Spleen (tissue), 11 donors: ENCODE measurements around the gene ZNF695. TPM values are rescaled to one million over a fixed set of nuclear protein-coding genes. Genes with fewer than 3 reads are reported as not detected.
A peak's percentile ranks its signal among the peaks of the same experiment; 100 is the strongest.

Experiments
- DNase-seq: peaks from one replicate; pipeline ENCODE4 v3.0.0-alpha.2; 2020
- H3K27ac ChIP-seq, 8 donors: fragments of 200-600 bp; sonication (generic) in 7 of 8; 1 replicate in 4 of 8; 2 replicates in 4 of 8; pipeline versions ENCODE4 v1.5.0 to v1.8.0; 2016 to 2021; ENCODE audit warnings: inconsistent platforms in 4 of 8, mild to moderate bottlenecking in 4 of 8, moderate library complexity in 1 of 8
- H3K27me3 ChIP-seq, 7 donors: fragments of 200-600 bp; sonication (generic) in 6 of 7; replicated peaks in 1 of 7; 1 replicate in 4 of 7; 2 replicates in 3 of 7; pipeline versions ENCODE4 v1.5.0 to v1.8.0; 2016 to 2021; ENCODE audit warnings: inconsistent platforms in 3 of 7, mild to moderate bottlenecking in 1 of 7
- H3K36me3 ChIP-seq, 6 donors: fragments of 200-600 bp; sonication (generic) in 5 of 6; 1 replicate in 4 of 6; 2 replicates in 2 of 6; pipeline versions ENCODE4 v1.5.0 to v1.8.0; 2016 to 2021; ENCODE audit warnings: inconsistent platforms in 2 of 6
- H3K4me1 ChIP-seq, 6 donors: fragments of 200-600 bp; sonication (generic) in 5 of 6; 1 replicate in 3 of 6; 2 replicates in 3 of 6; pipeline versions ENCODE4 v1.5.0 to v1.8.0; 2016 to 2021; ENCODE audit warnings: inconsistent platforms in 3 of 6
- H3K4me3 ChIP-seq, 8 donors: fragments of 200-600 bp; sonication (generic) in 7 of 8; 1 replicate in 4 of 8; 2 replicates in 4 of 8; pipeline versions ENCODE4 v1.5.0 to v1.8.0; 2016 to 2021; ENCODE audit warnings: inconsistent platforms in 4 of 8, mild to moderate bottlenecking in 4 of 8, moderate library complexity in 2 of 8
- H3K9me3 ChIP-seq, 8 donors: fragments of 200-600 bp; sonication (generic) in 7 of 8; 1 replicate in 4 of 8; 2 replicates in 4 of 8; pipeline versions ENCODE4 v1.5.0 to v1.8.0; 2016 to 2021; ENCODE audit warnings: inconsistent platforms in 4 of 8
- POLR2A ChIP-seq, 3 donors: fragments of 450-650 bp; IDR thresholded peaks; one replicate each; pipeline ENCODE4 v1.5.1; 2017; ENCODE audit warnings: antibody characterized with exemption in 3 of 3, mild to moderate bottlenecking in 1 of 3
- POLR2AphosphoS5 ChIP-seq, 3 donors: sonication (generic); formaldehyde crosslinking; IDR thresholded peaks; one replicate each; pipeline ENCODE4 v1.5.1; 2017; ENCODE audit warnings: antibody characterized with exemption in 3 of 3
- WGBS, 5 donors: extraction: QIAGEN DNeasy Blood & Tissue Kit in 3 of 5; methylation state at CpG; one replicate each; pipeline versions ENCODE4 v1.1.5 to v1.1.7; 2013 to 2018; 5-methylcytosine and 5-hydroxymethylcytosine counted together
- intact Hi-C: fragments of 100-400 bp; cut with DNase I; formaldehyde crosslinking; loops from one replicate; pipeline ENCODE4 v1.15.0; 2023; ENCODE audit warnings: low total_unique reads
- polyA plus RNA-seq, 3 donors: library from polyadenylated mRNA; stranded (reverse); fragments of 200-250 nt; gene quantifications; one replicate each; pipeline ENCODE4 v1.2.1, GENCODE V29; 2013
- total RNA-seq, 7 donors: library from RNA; depleted of rRNA in 3 of 7; stranded (reverse); fragments of >200 nt in 3 of 7; fragmentation: NEBNext Ultra II Directional in 4 of 7; extraction: Animal tissue kit (Norgen Biotek cat#: 25700) in 4 of 7; gene quantifications; one replicate each; pipeline versions ENCODE4 v1.1.0 to v1.2.1, GENCODE V29; 2016 to 2021
- TF ChIP-seq, protein P1 (sequence below), 11 experiments: fragments of 200-600 bp in 7 of 11; fragments of 450-650 bp in 4 of 11; sonication (generic) in 4 of 11; IDR thresholded peaks in 8 of 11; conservative IDR thresholded peaks in 3 of 11; 1 replicate in 7 of 11; 2 replicates in 4 of 11; pipeline versions ENCODE4 v1.4.0 to v1.8.0; 2016 to 2021; ENCODE audit warnings: antibody characterized with exemption in 11 of 11, inconsistent platforms in 4 of 11, mild to moderate bottlenecking in 1 of 11
- donor health status: healthy with polysubstance abuse.
- donor health status: DM: no; HTN: no; CAD: no; lungs with moderate emphysema.
- donor health status: DM: no; HTN: no; CAD: no.
- donor health status: Bipolar disorder and iron deficiency.
- donor health status: healthy.
- donor health status: DM: no; HTN: no; CAD: no.
- donor health status: DM: yes; HTN: yes; CAD: no.

The ZNF695 gene
- total and polyA plus RNA-seq, 10 donors, result 0.13 to 1.2 (median 0.31) TPM; not detected in 4

- H3K4me3 ChIP-seq, result peak overlapping the region in 1 of 8 donors; percentile 35
- no peaks in the 10 kb centered on the region for H3K36me3 ChIP-seq
- peaks cover 0 to 4% (median 0%) of the 10 kb centered on the region in 6 donors for H3K4me1 ChIP-seq
- DNase-seq, result peak; percentile 81
- intact Hi-C loops, result loop anchor here (10.0 kb wide), 1 partner anchor 66 kb away; no protein-coding TSS in a partner anchor
- peaks cover 0 to 59% (median 37%) of the 10 kb centered on the region in 8 donors for H3K9me3 ChIP-seq
- TF ChIP-seq POLR2A (IDR thresholded peaks at IDR 0.05), result no peak
- TF ChIP-seq, protein P1, sequence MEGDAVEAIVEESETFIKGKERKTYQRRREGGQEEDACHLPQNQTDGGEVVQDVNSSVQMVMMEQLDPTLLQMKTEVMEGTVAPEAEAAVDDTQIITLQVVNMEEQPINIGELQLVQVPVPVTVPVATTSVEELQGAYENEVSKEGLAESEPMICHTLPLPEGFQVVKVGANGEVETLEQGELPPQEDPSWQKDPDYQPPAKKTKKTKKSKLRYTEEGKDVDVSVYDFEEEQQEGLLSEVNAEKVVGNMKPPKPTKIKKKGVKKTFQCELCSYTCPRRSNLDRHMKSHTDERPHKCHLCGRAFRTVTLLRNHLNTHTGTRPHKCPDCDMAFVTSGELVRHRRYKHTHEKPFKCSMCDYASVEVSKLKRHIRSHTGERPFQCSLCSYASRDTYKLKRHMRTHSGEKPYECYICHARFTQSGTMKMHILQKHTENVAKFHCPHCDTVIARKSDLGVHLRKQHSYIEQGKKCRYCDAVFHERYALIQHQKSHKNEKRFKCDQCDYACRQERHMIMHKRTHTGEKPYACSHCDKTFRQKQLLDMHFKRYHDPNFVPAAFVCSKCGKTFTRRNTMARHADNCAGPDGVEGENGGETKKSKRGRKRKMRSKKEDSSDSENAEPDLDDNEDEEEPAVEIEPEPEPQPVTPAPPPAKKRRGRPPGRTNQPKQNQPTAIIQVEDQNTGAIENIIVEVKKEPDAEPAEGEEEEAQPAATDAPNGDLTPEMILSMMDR (IDR thresholded peaks at IDR 0.05 in 8 of 11, conservative IDR thresholded peaks at IDR 0.05 in 3 of 11), result peak; percentile 46 to 92 (median 82)
- 75 to 83% (median 78%) methylated on average over 12 of the region's 12 CpGs for WGBS, 5 donors
- H3K27ac ChIP-seq, result no peak overlapping the region
- H3K27me3 ChIP-seq, result no peaks in the 10 kb centered on the region
Measured at GRCh38 chr1:246971090-246971721, 36.7 kb downstream of the ZNF695 start.

- intact Hi-C loops, result loop anchor here (10.0 kb wide), 1 partner anchor 65 kb away; no protein-coding TSS in a partner anchor
- H3K27ac ChIP-seq, result peak overlapping the region in 5 of 8 donors; percentile 18 to 75 (median 51)
- H3K4me3 ChIP-seq, result no peak overlapping the region
- peaks cover 0 to 4% (median 0%) of the 10 kb centered on the region in 6 donors for H3K4me1 ChIP-seq
- H3K36me3 ChIP-seq, result no peaks in the 10 kb centered on the region
- H3K9me3 ChIP-seq, result peaks cover 0 to 52% (median 35%) of the 10 kb centered on the region in 8 donors
- no peak for DNase-seq
- WGBS, 5 donors, result 66 to 96% (median 79%) methylated on average over 3 of the region's 3 CpGs
- TF ChIP-seq POLR2AphosphoS5 (IDR thresholded peaks at IDR 0.05) (no peak), POLR2A (IDR thresholded peaks at IDR 0.05) (no peak)
- TF ChIP-seq, protein P1 (IDR thresholded peaks at IDR 0.05 in 8 of 11, conservative IDR thresholded peaks at IDR 0.05 in 3 of 11), result no peak
- no peaks in the 10 kb centered on the region for H3K27me3 ChIP-seq
Measured at GRCh38 chr1:246969621-246970020, 38.2 kb downstream of the ZNF695 start.

DNA sequence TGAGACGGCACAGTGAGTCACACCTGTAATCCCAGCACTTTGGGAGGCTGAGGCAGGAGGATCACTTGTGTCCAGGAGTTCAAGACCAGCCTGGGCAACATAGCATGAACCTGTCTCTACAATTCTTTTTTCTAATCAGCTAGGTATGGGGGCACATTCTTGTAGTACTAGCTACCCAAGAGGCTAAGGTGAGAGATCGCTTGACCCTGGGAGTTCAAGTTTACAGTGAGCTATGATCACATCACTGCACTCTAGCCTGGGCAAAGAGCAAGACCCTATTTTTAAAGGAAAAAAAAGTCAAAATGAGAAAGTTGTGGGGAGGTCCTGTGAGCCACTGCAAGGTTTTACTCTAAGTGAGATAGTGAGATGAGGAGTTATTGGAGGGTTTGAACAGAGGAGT is 41.4 kb downstream of the ZNF695 start:
- TF ChIP-seq, protein P1 (IDR thresholded peaks at IDR 0.05 in 8 of 11, conservative IDR thresholded peaks at IDR 0.05 in 3 of 11), result no peak
- no peak for TF ChIP-seq POLR2AphosphoS5 (IDR thresholded peaks at IDR 0.05)
- no peak for TF ChIP-seq POLR2A (IDR thresholded peaks at IDR 0.05)
- 93 to 98% (median 94%) methylated on average over 2 of the region's 2 CpGs for WGBS, 5 donors
- Histone ChIP-seq H3K9me3 (peaks cover 0 to 49% (median 34%) of the 10 kb centered on the region in 8 donors), H3K36me3 (no peaks in the 10 kb centered on the region), H3K4me1 (peaks cover 0 to 15% (median 0%) of the 10 kb centered on the region in 6 donors), H3K4me3 (no peak overlapping the region), H3K27me3 (no peaks in the 10 kb centered on the region), H3K27ac (no peak overlapping the region)
- no peak for DNase-seq
- intact Hi-C loops, result no loop called here

DNA sequence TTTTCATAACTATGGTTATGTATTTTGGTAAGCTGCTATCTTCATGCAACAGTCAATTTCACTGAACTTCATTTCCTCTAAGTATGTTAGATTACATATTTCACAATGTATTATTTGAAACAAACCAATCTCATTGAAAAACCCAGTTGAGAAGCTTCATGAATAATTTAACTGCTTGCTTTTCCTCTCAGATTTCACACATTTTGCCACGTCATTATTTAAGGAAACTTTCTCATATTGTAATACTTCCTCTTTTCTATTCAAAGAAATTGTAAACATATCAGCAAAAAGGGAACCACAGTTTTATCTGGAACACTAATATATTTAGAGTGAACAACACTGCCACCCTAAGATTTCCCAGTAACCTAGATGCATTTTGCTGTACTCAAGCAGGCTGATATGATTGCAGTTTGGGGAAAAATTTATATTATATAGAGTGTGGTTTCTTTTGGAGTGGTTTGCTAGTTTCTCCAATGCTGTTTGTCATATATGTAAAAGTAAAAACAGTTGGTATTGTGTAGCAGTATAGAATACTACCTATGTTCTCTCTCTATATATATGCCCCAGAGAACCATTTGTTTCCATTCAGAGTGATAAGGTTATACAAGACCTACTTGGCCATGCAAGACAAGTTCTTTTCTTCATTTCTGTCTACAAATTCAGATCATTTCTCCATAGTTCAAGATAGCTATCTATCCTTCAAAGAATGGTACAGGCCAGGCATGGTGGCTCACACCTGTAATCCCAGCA is 47.7 kb downstream of the ZNF695 start:
- 7 to 18% (median 11%) methylated on average over 1 of the region's 1 CpG for WGBS, 5 donors
- Histone ChIP-seq H3K27ac (peak overlapping the region in 7 of 8 donors; percentile 71 to 88 (median 83)), H3K36me3 (no peaks in the 10 kb centered on the region), H3K27me3 (no peaks in the 10 kb centered on the region), H3K4me3 (peak overlapping the region in 1 of 8 donors; percentile 54), H3K4me1 (peaks cover 0 to 35% (median 13%) of the 10 kb centered on the region in 6 donors), H3K9me3 (no peaks in the 10 kb centered on the region)
- DNase-seq, result no peak
- intact Hi-C loops, result no loop called here
- no peak for TF ChIP-seq POLR2A (IDR thresholded peaks at IDR 0.05)
- TF ChIP-seq, protein P1 (IDR thresholded peaks at IDR 0.05 in 8 of 11, conservative IDR thresholded peaks at IDR 0.05 in 3 of 11), result peak in 3 of 11 experiments; percentile 35 to 42 (median 35)
- no peak for TF ChIP-seq POLR2AphosphoS5 (IDR thresholded peaks at IDR 0.05)
